NCI-H1694 treated with DMSO at 0.1 percent for 48 hours (cell line): ENCODE measurements around the gene CRYL1.

Source experiments
- DNase-seq: peaks from one replicate; lab custom pipeline; 2025; lab: John Stamatoyannopoulos, UW

CRYL1 gene

DNA sequence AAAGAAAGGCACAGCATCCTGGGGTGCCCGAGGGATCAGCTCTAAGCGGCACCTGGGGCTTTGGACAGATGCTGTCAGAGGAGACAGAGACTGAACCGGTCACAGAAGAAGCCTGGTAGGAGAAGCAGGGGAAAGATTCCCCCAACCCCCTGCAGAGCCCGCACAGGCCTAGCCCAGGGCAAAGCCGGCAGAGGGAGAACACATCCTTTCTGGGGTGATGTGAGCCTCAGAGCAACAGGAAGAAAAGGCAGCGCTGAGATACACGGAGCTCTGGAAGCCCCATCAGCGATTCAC lies 101.2 kb downstream of the CRYL1 start:
- DNase-seq = no peak

DNA sequence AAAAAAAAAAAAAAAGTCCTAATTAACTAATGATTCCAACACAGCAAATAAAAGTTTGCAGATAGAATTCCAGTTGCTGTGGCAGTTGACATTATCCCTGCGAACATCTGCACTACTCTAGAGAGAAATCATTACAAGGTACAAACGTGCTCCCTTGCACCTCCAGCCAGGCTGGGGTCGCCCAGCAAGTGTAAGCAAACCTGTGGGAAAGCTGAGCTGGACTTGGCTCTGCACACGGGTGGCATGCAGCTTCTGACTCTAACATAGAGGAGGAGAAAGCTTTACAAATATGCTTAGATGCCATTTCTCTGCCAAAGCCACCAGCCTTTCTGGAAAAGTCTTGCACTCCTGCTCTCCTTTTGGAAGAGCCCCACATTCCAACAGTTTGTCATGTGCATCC lies 103.3 kb downstream of the CRYL1 start:
- no peak for DNase-seq

DNA sequence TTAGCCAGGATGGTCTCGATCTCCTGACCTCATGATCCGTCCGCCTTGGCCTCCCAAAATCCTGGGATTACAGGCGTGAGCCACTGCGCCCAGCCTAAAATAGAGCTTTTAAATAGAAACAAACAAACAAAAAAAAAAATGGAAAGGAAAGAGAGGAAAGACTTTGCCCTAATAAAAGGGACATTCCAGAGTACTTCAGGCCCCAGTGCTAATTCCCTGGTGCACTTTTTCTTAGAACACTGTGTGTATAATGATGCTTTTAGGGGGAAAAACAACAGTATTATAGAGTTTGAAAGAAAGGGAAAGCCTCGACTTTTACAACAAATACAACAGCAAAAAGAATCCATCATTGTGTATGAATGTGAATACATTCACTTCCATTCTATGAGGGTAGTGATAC lies 104.7 kb downstream of the CRYL1 start:
- no peak for DNase-seq

DNA sequence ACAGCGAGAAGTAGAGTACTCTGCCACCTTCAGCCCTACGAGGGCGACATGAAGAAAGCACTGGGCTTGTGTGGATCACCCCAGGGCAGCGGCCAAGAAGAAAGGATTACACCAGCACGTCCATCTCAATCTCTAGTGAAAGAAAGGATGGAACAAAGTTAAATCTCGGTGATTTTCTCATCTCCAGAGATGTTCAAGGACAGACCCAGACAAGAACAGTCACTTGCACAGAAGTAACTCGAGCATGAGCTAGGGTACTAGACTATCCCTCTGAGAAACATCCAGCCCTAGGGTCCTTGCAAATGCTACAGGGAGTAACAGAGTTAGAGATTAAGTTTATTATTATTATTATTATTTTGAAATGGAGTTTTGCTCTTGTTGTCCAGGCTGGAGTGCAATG lies 106.7 kb downstream of the CRYL1 start:
- DNase-seq = no peak

DNA sequence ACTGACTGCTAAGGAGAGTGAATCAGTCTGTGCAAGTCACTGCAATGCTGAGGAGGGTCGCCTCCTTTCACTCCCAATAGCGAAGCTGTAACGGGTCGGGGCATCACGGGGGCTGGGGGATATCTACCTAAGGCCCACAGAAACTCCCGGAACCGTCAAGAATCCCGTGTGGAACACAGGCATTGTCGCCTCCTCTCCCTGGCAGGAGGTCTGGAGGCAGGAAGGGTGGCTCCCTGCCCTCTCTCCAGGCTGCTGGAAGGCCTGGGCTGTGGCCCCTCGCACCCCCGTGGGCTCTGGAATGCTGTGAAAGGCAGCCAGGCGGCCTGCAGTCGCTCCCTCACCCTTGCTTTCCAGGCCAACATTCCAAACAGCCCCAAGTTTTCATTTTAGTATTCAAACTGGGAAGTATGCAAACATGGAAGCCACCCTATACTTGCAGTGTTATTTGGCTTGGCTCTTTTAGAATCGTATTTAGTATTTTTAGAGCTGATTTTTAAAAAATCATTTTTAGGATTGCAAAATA lies 109.4 kb downstream of the CRYL1 start:
- no peak for DNase-seq

DNA sequence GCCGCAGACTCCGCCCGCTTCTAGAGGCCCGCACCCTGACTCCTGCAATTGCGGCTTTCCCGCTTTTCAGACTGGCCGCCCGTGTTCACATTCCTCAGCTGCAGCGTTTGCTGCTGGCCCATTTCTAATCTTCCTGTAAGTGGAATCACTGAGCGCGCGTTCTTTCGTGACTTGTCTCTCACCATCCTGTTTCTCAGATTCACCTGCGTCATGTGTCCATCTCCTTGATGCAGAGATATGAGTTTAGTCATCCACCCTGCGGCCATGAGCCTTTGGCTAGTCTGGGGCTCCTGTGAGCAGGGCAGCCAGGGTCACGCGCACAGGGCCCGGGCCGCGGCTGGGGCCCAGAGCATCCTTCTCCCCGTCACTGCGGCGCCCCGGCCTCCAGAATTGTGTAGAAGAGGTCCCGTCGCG lies 110.0 kb downstream of the CRYL1 start:
- DNase-seq = no peak

DNA sequence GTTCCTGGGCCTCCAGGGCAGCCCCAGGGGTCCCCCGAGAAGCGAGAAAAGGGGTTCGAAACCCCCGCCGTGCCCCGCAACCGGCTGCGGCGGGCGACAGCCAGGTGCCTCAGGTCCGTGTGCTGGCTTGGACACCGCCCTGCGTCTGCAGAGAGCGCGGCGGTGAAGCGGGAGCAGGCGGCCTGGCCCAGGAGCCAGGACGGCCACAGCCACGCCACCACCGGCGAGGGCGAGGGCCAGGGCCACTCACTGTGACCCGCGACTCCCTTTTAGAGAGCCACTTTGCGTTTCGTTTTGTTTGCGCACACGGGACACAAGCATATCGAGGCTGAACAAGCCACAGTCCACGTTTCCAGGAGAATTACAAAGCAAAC lies 110.4 kb downstream of the CRYL1 start:
- no peak for DNase-seq

DNA sequence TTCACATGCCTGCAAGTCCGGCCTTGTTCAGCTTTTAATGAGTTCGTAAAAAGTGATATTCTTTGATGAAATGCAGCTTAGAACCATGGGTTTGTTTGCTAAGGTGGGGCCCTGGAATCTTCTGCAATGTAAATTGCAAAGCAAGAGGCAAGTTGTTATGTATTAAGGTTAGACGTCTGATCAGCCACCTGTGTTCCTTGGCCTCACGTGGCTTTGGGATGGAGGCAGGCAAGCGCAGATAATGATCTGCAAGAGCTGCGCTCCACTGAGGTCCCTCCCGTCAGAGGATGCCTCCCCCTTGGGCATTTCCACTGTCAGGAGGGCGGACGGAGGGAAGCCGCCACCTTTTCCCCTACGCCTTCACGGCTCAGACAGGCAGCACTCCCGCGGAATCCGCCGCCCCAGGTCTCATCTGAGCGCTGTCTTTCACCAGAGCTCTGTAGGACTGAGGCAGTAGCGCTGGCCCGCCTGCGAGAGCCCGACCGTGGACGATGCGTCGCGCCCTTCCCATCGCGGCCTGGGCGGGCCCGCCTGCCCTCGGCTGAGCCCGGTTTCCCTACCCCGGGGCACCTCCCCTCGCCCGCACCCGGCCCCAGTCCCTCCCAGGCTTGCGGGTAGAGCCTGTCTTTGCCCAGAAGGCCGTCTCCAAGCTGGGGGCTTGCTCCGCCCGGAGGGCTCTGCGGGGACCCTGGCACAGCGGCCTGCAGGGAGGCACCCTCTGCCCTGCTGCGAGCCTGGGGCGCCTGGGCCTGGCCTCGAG lies 110.9 kb downstream of the CRYL1 start:
- DNase-seq = no peak

DNA sequence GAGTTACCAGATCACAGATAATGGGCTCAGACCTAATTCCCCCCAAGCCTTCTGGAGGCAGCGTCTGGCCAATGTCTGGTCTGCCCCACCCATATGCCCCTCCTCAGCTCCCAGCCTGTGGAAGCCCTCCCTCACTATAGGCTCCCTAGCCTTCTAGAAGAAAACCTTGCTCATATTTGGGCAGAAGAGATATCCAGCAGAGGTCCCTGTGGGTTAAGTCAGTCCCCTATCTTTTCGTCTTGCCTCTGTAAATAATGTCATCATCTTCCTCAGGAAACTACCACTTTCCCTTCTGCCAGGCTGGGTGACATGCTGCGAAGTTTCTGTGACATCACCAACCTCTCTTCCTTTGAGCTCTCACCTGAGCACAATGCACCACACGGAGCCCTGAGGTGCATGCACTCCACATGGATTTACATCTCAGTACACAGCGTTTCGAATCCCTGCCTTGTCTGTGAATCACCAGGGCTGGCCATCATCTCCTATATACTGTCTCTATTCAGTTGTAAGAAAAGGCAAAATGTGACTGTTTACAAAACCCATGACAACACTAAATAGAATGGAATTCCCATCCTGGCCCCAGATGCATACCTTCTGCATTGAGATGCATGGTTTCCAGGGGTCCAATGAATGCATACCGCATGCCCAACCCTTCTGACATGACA lies 112.8 kb downstream of the CRYL1 start:
- DNase-seq = no peak

DNA sequence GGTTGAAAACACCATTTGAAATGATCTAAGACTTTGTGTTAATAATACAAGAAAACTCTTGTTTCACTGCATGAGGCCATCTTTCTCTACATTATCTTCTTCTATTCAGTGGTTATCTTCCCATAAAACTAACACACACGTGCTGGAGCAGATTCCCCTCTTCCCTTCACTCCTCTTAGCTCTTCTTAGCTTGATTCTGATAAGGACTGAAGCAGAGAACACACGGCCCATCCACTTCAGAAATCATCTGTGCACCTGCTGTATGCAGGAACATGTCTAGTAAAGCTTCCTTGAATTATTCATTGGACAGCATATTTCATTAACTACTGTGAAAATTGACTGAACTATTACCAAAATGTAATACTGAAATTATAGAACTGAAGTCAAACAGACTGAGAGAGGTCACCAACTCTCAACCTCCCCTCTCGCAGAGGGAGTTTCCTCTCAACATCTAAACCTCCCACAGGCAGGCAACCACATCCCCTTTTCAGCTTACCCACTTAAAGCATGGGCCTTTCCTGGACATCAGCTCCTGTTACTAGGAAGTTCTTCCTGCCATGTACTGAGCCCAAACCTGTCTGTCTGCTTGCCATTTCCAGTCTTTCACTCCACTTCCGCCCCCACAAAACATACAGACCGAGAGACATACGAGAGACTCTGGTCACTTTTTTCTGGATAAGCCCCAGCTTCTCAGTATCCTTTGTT lies 113.9 kb downstream of the CRYL1 start:
- DNase-seq = no peak

DNA sequence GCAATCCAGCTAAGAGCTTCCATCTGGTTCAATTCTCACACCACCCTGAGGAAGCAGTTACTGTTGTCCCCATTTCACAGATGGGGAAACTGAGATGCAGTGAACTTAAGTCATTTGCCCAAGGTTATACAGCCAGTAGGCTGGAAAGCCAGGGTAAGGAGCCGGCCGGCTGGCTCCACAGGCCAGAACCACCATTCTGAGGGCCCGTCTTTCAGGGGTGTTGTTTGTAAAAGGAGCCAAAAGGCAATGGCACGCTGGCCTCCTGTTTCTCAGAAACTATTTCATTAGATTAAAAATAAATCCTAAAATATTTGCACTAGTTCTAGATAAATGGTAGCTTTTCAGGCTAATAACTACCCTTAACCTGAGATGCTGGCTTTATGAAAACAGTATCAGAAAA lies 114.9 kb downstream of the CRYL1 start:
- no peak for DNase-seq

DNA sequence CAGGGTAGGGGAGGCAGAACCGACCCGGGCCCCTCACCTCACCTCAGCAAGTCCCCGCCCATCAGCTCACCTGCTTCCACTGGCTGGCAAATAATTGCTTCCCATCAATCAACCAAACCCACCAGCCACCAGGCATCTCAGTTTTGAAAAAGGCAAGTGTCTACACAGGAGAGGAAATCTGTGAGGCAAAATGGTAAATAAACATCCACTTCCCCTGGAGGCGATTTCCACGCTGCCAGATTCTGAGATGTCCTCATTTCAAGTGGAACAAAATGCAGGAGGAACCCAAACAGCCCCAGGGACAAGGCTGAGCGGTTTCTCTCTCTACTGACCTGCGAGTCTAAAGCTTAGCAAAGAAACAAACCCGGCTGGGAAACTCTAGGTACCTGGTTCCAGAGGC lies 117.5 kb downstream of the CRYL1 start:
- DNase-seq = no peak

DNA sequence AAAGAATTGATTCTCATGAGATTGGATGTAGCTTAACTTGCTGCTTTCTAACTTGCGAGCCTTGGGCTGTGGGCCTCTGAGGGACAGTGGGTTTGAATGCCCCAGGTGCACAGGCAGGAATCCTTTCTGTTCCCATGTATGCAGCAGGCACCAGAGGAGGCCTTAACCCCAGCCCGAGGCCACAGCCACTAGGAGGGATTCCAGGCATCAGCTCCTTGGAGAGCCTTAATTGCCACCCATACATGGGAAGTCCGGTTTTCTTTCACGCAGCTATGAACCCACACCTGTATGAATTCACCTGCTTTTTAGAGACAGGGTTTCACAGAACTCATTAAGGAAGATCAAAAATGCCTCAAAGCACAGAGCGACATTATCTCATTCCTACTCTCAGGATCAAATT lies 117.9 kb downstream of the CRYL1 start:
- no peak for DNase-seq

DNA sequence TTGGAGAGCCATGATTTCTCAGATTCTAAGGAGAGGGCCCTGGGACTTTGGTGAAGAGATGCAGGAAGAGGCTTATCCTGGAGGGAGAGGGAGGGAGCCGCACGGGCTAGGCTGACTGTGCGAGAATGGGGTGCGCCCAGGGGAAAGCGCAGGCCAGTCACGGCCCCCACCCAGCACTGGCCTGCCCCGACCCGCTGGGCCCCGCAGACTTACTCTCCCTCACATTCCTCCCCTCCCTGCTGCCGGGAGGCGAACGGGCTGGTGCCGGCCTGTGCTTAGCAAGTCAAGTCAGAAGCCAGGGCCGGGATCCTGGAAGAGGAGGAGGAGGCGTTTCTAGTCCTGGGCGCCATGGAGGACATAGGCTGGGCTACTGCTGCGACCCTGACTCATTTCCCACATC lies 120.0 kb downstream of the CRYL1 start:
- no peak for DNase-seq

DNA sequence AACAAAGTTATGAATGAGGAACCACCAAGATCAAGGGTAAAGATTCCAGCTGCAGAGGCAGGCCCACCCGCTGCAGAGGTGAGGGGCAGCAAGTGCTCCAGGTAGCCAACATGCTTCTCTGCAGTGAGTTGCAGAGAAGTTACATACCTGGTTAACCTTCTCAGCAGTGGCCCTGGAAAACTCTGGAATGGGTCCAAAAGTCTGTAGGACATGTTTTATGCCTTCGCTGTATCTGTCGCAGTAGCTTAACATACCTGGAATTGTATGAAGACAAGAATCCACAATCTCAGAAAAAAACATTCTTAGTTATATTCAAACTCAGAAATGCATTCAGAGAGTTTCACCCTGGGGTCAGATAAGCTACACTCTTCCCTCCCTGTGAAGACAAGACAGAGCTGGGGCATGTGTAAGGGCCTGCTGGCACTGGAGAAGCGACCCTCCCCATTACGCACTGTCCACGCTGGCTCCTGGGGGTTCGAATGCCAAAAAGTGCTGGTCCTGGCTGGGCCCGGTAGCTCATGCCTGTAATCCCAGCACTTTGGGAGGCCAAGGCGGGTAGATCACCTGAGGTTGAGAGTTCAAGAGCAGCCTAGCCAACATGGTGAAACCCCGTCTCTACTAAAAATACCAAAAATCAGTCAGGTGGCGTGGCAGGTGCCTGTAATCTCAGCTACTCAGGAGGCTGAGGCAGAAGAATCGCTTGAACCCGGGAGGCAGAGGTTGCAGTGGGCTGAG lies 121.0 kb downstream of the CRYL1 start:
- DNase-seq = no peak

DNA sequence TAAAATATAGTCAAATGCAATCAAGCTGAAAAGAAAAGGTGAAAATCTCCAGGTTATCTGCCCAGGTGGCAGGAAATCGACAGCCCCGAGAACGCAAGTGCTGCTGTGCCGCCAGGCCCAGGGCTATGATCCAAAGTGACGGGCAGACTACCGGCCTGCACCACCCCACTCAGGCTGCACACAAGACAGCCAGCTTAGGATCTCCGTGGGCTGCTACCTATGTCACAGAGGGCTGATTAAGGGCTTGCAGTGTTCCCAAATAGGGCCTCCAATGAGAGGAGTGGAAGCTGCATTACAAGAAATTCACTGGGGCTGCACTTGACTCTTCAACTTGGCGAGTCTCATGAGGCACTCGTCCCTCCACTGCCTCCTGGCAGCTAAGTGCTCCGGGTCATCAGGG lies 121.8 kb downstream of the CRYL1 start:
- no peak for DNase-seq

DNA sequence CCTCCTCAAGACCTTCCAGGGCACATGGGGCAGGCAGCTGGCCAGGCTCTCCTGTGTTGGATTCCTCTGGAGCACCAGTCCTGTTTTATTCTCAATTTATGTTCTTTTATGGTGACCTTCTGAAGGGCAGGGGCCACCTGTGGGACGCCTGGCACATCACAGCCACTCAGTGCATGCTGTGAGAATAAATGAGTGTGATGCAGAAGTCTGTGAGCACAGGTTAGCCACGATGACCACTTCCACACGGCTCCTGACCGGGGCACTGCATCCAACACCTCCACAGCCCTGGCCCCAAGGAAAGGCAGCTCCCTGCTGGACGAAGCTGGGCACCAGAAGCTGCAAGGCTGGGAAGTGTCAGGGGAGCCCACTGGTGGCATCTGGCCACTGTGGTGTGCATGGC lies 122.8 kb downstream of the CRYL1 start:
- DNase-seq = no peak

DNA sequence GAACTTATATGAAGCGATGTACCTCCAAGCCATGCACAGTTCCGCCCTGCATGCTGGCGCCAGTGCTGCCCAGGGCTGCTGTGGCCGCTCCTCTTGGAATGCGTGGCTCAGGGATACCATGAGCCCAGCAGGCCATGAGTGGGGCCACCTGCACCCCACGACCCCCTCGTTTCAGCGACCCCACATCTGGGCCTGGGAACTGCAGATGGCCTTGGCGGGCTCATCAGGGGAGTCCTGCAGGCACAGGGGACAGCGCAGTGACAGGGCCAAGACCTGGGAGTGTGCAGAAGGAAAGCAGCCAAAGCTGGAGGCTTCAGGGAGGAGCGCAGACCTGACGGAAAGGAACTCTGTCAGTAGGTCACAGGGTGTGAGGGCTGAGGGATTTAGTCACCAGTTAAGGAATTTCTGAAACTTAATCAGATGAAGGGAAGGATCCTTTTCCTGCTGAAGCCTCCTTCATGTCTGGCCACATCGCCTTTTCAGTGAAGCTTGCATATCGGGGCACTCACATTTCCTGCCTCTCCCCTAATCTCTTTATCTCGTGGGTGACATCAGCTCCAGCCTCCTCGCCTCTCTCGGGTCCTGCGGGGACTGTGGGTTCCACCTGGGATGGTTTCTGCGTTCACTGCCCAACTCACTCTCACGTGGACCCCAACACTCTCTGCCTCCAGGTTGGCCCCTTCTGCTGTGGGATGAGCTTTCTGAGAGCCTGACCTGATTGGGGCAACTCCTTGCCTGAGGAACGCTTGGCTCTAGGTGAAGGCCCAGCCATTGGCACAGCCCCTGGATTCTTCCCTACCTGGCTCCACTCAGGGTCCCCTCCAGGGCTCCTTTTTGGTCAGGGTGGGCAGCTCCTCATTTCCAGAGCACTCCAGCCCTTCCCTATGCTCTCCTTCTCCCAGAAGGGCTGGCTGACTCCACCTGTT lies 123.5 kb downstream of the CRYL1 start:
- DNase-seq = no peak

DNA sequence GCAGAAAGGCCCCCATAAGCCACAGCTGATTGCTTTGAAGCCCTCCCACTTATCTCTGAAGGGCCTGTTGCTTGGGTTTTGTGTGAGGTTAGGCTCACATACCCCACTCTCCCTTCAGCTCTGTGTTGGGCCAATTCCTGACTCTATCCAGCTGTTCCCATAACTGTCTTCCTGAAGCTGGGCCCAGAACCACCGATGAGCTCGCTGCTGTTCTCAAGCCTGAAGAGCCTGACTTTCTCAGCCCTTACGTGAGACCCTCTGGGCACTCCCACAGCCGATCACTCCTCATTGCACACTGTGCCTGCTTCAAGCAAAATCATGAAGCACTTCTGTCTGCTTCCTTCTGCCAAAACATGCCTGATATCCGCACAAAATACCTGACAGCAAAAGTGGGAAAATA lies 124.1 kb downstream of the CRYL1 start:
- DNase-seq = no peak

DNA sequence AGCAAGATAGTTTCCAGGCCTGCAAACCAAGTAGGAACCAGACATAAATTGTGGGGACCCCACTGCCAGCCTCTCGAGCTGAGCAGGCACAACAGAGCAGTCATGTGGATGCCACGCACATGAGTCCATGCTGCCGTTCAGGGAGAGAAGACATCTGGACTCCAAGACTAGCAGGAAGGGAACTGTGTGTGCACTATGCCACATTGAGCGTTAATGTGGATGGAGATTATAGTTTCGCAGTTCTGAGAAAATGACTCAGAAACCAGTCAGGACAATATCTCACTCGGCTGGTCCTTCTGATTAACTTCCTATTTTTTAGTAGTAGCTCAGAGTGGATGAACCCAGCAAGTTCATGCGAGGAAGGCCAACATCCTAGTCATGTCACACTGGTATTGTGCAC lies 124.9 kb downstream of the CRYL1 start:
- no peak for DNase-seq

DNA sequence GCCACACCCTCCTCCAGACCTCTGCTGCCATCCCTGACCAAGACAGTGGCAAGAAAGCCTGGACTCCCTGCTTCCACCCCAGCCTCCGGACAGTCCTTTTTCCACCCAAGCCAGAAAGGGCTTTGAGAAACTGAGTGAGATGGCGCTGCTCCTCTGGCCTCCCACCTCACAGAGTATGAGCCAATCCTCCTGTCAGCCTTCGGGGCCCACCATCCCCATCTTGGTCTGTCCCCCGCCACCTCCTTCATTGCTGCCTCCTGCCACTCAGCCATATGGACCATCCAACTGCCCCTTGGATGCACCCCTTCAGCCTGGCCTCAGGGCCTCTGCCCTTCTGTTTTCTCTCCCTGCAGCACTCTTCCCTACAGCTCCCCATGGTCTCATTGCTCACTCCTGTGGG lies 125.7 kb downstream of the CRYL1 start:
- DNase-seq = no peak

DNA sequence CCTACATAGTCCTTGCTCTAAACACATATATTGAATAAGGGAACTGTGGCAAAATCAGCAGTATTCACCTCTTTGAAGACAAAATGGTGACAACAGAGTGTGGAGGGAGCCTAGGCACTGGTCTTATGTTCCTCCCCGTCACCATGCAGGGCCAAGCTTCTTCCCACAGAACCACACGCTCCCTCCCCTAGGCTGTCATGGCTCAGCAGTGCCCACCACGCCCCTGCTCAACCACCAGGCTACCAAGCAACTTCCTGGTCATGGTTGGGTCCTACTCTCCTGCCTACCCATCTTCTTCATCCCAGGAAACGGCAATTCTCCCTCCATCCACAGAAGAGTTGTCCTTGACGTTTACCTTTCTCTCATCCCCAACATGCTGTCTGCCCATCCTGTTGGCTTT lies 126.1 kb downstream of the CRYL1 start:
- no peak for DNase-seq
